GM03348 (cell line): Measurements from ENCODE around the gene PKLR.
A peak's percentile ranks its signal among the peaks of the same experiment; 100 is the strongest.

Experiments used
- DNase-seq: peaks from one replicate; pipeline ENCODE4 v3.0.0; 2012; ENCODE audit warnings: low spot score

Gene PKLR

DNA sequence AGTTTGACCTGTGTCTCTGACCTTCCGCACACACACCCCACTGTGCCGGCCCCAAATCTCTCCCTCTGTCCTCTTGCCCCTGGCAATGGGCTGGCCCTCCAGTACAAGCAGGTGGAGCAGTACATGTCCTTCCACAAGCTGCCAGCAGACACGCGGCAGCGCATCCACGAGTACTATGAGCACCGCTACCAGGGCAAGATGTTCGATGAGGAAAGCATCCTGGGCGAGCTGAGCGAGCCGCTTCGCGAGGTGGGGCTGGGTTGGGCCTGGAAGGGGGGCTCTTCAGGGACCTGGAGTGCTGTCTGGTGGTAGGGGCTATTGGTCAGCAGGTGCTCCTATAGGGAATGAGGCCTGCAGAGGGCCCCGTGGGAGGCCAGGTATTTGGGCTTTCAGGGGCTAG lies 16.2 kb downstream of the PKLR start:
- DNase-seq, result no peak

DNA sequence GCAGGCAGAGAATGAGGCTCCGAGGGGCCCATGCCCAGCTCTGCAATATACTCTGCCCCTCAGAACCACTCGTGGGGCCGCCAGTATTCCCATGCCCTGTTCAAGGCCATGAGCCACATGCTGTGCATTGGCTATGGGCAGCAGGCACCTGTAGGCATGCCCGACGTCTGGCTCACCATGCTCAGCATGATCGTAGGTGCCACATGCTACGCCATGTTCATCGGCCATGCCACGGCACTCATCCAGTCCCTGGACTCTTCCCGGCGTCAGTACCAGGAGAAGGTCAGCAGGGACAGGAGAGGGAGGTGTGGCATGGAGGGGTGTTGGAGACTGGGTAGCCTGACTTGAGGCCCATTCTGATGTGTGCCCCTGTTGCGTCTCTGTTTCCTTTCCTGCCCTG lies 16.8 kb downstream of the PKLR start:
- no peak for DNase-seq

DNA sequence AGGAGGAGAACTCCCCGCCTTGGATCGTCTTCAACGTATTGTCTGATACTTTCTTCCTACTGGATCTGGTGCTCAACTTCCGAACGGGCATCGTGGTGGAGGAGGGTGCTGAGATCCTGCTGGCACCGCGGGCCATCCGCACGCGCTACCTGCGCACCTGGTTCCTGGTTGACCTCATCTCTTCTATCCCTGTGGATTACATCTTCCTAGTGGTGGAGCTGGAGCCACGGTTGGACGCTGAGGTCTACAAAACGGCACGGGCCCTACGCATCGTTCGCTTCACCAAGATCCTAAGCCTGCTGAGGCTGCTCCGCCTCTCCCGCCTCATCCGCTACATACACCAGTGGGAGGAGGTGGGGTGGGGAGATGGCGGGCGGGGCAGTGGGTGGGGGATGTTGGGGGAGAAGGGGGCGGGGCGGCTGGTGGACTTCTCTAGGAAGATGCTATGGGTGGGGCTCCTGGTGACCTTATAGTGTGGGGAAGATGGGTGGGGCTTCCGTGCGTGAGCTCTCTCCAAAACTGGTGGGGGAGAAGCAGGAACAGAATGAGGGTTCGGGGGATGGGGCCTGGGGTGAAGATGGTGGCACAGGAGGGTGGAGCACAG lies 18.6 kb downstream of the PKLR start:
- no peak for DNase-seq

DNA sequence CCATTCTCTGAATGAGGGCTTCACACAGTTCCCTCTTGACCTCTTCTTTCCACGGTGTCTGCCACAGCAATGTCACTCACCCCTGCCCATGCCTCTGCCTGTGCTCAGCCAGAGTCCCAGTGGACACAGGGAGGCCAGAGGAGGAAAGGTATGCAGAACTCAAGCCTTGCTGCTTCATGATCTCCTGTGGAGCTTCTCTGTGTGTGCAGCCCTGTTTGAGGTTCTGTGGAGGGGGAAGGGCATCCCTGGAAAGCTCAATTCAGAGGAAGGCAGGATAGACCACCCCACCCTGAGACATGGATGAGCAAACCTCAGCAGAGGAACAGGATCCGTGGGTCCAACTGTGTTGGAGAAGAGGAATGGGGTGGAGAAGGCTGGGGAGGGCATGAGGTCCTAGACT lies 22.0 kb downstream of the PKLR start:
- DNase-seq, result no peak

DNA sequence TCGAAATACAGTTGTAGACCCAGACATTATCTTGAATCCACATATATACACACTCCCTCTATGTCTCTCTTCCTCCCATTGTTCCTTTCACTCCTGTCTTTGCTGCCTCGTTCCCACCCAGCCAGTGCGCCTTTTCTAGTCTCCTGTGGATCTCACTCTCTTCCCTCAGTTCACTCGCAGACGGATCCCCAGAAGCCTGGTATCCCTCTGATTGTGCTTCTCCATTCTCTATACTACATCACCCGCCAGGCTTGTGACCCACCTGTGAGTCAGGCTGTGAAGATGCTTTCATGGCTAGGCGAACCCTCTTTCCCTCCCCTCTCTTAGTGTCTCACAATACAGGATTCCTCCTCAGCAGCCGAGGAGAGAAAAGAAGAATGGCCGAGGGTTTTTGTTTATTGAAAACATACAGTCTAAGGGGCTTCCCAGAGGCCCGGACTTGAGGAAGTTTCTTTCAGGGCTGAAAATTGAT lies 22.5 kb downstream of the PKLR start:
- no peak for DNase-seq

DNA sequence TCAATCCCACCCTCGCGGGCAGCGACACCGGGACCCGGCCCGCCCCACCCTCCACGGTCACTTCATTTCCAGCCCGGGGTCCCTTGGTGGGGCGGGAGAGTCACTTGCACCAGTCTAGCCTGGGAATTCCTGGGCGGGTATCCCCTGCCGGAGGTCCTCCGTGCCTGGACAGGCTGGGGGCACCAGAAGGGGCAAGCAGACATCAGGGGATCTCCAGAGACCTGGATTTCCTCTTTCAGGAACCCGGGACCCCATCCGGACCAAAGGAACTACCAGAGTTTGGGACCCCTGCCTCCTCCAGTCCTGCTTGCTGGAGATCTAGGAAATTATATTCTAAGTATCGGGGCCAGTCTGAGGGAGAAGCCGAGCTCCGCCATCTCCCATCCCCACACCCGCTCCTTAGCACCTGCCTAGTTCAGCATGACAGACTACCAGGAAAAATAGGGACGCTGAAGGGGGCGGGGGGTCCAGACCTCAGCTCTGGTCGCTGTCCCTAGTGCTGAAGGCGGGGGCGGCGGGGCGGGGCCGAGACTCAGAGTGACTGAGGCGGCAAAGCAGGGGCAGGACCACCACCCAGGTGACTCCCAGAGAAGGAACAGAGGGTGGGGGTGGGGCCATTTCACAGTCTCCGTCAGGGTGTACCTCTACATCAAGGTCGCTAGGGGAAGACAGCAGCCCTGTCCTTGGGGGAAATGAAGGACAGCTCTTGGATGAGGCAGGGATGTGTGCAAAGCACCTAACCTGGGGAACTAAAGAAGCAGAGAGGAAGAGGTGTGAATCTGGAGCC lies 23.1 kb downstream of the PKLR start:
- peak; percentile 61 for DNase-seq

DNA sequence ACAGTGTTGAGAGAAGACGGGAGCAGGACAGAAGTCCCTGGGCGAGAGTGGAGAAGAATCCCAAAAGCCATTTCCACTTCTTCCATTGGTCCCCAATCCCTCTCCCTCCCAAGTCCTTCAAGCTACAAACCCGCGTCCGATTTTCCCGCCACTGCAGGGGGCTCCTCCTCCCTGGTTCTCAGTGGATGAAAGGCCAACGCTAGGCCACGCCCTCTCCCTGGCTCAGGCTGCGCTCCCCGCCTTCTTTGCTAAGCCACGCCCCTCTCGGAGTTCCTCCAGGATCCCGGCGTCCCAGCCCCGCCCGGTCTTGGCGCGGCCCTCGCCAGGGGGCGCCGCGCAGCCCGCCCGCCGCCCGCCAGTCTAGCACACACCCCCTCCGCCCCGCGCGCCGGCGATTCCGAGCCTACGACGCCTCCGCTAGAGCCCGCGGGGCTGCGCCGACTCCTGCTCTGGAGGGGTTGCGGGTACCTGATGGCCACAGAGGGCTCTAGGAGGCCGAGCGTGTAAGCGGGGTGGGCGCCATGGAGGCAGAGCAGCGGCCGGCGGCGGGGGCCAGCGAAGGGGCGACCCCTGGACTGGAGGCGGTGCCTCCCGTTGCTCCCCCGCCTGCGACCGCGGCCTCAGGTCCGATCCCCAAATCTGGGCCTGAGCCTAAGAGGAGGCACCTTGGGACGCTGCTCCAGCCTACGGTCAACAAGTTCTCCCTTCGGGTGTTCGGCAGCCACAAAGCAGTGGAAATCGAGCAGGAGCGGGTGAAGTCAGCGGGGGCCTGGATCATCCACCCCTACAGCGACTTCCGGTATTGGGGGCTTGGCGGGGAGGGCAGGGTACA lies 24.0 kb downstream of the PKLR start, which contains the start of gene HCN3:
Gene HCN3, plus strand, starts transcription at position 394 of the 832 bp plus-strand sequence. Its CDS starts 128 bp downstream, at position 522.
- DNase-seq, result peak; percentile 99

DNA sequence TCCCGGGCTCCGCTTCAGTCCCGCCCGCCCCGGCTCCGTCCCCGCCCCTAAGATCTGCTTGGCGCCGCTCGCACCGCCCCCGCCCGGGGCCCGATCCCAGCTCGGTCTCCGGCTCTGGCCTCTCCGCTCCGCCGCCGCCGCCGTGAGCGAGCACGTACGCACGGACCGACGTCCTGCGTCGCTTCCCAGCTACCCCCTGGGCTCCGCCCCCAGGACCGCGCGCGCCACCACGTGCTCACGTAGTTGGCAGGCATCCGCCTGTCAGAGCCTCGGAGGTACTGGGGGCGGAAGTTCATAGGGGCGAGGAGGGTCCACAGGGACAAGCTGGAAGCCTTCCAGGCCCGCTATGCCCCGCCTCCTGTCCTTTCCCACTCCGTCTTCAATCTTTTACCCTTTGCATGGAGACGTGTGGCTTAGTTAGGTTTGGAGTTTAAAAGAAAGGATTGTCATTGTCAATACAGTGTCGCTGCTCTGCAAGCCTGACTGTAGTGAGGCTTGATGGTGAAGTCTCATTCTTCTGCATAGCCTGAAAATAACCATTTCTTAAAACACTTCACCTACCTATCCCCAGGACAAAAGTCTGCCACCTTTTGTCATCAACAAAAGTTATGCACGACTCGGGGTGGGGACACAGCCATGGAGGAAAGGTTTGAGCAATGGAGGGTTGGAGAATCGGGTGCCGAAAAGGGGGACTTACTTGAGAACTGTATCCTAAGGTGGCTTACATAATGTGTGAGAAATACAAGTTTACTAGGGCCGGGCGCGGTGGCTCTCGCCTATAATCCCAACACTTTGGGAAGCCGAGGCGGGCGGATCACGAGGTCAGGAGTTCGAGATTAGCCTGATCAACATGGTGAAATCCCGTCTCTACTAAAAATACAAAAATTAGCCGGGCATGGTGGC lies 27.6 kb downstream of the PKLR start, which contains the start of gene CLK2:
Gene CLK2, minus strand, starts transcription at position 162 of the 903 bp plus-strand sequence. CDS start 2,527 bp downstream, outside the sequence.
- DNase-seq, result peak; percentile 98

DNA sequence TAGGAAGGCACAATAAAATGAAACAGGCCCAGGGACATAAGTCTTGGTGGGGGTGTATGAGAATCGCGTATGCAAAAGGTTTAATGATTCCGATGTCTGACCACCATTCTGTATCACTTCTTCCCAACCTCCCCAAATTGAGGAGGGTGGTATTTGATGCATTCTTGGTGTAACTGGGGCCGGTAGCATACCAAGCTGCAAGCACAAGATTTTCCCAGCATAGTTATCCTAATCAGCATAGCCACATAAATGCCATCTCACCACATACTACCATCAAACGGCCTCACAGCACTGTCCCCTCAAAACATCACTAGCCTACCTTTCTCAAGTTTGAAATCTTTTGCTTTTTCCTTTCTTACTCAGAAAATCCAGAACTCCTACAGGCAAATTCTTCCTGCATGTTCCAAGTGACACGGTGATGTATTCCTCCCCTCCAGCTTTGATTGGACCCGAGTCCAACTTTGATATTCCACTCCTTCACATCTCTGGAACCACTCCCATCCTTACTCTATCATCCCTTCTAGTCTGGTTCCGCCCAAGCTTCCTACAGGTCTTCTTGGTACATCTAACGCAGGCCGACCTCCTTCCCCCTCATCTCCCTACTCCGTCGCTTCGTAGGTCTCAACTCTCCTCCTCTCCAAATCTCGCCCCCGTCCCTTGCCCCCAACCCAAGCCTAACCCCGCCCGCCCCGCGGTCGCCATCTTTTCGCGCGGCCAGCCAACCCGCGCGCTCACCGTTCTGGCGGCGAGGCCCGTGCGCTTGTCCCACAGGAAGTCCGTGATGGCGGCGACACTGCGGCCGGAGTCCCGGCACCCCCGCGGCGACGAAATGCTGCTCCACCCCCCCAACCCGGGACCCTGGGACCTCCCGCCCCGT lies 28.5 kb downstream of the PKLR start:
- peak; percentile 74 for DNase-seq

DNA sequence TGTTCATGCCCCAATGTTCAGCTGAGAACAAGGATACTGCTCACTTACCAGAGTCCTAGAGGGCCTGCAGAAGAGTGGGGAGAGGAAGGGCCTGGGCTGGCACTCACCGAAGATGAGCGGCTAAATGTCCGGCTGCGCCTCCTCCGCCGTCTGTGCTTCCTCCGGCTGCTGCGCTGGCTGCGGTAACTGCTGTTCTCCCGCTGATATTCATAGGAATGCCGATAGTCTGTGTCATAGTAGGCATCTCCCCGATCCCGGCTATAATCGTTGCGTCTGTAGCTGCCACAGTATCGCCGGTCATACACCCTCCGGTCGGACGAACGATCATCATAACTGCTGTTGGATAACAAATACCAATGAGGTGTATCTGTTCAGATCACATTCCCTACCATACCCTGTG lies 31.9 kb downstream of the PKLR start:
- no peak for DNase-seq

DNA sequence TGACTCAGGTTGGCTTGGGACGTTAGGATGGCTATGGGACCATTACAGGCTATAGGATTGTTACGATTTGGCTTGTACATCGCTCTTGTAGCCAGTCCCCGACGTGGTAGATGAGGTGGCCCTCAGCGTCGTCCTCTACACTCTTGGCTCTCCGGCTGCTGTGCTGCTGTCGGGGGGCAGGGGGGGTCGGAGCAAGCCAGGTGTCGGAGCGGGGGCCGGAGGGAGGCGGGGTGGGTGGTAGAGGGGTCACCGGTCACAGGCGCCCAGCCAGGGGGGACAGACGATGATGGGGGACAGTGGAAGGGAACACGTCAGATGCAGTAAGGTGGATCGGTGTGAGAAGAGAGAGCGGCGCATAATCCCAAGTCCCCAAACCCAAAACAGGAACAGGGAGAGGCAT lies 32.6 kb downstream of the PKLR start:
- no peak for DNase-seq

DNA sequence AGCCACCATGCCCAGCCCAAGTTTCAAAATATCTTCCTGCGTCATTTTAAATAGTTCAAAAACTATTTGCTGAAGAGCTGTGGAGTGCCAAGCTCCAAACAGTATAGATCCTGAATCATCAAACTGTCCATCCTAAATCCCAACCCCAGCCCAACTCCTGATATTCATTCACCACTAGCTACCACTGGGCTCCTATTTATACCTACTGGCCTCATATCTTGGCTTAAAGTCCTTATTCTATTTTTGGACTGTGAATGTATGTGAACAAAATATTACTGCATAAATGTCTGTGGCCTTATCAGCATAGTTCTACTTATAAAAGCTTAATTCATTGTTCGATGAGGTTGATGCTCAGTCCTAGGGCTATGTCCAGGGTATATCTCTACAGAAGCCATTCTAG lies 33.9 kb downstream of the PKLR start:
- DNase-seq, result no peak

DNA sequence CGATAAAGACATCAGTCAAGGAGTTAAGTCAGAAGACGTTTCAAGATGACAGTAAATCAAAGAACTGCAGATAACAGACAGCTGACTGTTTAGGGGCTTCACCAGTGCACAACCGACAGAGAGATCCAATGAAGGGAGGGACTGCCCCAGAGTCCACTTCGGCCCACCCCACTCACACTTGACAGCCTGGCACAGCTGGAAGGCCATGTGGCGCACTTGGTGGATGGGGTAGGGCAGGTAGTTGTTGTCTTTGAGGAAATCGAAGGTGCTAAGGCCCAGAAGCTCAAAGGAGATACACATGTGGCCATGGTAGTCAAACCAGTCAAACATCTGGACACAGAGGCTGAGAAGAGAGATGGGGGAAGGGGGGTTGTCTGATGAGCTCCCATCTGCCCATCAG lies 34.7 kb downstream of the PKLR start:
- no peak for DNase-seq

DNA sequence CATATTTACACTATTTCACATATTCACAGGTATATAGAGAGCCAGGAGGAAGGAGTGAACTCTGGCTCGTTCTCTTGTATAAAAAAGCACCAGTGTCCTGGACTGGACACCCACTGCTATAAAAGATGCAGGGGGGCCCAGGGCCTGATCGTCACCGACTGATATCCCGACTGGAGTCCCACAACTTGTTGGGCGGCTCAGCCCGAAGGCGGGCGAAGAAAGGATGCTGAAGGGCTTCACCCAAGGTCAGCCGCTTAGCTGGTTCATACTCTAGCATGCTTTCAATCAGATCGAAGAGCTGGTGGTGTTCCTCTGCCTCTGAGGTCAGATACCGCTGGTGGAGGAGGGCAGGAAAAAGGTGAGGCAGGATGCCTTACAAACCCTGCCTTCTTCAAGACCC lies 38.2 kb downstream of the PKLR start:
- no peak for DNase-seq

DNA sequence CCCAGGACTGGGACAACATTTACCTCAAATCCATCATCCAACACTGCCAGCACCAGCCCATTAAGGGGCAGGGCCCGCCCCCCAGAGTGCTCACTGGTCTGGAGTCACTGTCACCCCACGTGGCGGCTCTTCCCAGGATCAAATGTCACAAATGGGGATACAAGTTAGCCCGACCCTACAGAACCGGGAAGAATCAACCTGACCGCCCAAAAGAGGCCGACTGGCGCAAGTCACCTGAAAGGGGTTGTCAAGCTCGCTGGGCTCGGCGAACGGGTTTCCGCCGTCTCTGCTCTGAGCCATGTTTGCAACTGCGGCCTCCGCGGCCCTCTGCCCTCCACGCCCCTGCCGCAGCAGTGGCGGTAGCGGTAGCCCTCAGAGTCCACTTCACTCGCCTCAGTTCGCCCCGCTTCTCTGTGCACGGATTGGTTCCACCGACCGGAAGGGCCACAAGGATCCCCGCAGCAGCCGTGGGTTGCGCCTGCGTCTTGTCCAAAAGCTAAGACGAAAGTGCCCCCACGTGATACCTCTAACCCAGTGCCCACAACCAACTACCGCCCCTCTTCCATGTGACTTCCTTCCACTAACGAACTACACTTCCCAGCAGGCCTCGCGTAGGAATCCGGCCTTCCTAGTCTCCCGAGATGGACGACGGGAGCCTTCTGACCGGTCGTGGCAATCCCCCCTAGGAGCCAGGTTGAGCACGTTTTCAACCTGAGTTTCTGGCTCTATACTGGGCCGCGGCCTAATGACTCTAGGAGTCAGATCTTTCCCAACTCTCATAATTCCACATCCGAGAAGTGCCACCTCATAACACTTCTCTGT lies 39.2 kb downstream of the PKLR start, which contains the start of gene SCAMP3:
Gene SCAMP3, minus strand, starts transcription at position 509 of the 822 bp plus-strand sequence. Its CDS starts 209 bp downstream, at position 300.
- DNase-seq, result peak; percentile 97

DNA sequence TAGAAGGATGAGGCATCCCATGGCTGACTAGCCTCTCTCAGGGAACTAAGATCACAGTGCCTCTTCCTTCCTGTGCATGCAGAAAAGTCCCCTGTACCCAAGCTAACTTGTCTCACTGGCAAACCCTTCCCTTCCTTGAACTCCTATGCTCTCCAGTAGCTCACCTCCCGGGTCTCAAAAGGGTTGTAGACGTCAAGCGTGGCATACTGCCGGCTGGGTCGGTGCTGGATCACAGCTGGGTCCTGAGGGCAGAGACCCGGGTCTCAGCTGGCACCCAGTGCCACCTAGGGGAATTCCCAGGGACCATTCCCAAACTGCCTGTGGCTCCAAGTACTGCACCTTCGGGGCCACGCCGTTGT lies 39.8 kb downstream of the PKLR start:
- DNase-seq, result peak; percentile 34

DNA sequence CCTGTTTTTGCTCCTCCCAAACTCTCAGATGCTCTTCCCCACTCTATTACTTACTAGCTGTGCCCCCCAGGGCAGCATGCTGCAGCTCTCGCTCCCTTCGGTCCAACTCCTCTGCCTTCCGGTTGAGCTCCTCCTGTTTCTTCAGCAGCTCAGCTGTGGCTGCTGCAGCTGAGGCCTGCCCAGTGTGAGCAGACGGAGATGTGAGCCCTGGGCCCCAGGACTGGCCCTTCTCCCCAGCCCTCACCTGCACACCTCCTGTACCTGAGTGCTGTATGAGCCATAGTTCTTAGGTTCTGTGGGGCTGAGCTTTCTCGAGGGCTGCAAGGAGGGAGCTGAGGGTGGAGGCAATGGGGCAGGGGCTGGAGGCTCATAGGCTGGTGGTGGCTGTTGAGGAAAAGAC lies 41.0 kb downstream of the PKLR start:
- no peak for DNase-seq

DNA sequence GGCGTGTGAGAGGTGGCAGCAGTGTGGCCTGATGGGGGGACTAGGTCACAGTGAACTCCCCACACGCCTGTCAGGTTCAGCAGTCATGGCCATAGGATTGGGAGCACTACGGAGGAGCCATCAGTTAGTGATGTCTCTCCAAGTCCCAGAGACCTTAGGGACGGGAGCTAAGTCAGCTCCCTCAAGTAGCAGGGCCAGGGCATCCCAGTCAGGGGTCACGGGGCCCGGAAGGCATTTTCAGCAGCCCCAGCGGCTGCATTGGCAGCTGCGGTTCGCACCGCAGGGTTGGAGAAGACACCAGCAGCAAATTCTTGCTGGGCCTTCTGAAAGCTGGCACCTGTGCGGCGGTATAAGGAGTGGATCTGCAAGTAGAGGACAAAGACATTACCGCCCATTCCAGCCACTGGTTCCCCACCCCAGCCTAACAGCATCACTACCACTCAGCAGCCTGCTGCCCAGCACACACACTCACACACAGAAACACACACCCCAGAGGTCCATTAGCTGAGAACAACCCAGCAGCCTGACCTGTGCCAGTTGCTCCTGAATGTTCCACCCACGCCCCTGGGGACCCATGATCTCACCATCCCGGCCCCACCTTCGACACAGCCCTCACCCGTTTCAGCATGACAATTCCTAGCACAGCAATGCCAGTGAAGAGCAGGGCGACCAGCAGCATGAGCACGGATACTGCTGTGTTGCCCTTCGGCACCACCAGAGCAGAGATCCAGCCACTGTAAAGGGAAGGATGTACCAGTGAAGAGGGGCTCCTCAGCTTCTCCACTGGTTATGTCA lies 45.0 kb downstream of the PKLR start:
- DNase-seq, result no peak
